Measurements from ENCODE around the gene NFE2L1.
"Not testable (repeated sequence)": the region's sequence is repeated elsewhere in the genome, so short reads cannot be mapped to it uniquely, and the experiment has no call there.

NFE2L1 gene, protein sequence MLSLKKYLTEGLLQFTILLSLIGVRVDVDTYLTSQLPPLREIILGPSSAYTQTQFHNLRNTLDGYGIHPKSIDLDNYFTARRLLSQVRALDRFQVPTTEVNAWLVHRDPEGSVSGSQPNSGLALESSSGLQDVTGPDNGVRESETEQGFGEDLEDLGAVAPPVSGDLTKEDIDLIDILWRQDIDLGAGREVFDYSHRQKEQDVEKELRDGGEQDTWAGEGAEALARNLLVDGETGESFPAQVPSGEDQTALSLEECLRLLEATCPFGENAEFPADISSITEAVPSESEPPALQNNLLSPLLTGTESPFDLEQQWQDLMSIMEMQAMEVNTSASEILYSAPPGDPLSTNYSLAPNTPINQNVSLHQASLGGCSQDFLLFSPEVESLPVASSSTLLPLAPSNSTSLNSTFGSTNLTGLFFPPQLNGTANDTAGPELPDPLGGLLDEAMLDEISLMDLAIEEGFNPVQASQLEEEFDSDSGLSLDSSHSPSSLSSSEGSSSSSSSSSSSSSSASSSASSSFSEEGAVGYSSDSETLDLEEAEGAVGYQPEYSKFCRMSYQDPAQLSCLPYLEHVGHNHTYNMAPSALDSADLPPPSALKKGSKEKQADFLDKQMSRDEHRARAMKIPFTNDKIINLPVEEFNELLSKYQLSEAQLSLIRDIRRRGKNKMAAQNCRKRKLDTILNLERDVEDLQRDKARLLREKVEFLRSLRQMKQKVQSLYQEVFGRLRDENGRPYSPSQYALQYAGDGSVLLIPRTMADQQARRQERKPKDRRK

DNA sequence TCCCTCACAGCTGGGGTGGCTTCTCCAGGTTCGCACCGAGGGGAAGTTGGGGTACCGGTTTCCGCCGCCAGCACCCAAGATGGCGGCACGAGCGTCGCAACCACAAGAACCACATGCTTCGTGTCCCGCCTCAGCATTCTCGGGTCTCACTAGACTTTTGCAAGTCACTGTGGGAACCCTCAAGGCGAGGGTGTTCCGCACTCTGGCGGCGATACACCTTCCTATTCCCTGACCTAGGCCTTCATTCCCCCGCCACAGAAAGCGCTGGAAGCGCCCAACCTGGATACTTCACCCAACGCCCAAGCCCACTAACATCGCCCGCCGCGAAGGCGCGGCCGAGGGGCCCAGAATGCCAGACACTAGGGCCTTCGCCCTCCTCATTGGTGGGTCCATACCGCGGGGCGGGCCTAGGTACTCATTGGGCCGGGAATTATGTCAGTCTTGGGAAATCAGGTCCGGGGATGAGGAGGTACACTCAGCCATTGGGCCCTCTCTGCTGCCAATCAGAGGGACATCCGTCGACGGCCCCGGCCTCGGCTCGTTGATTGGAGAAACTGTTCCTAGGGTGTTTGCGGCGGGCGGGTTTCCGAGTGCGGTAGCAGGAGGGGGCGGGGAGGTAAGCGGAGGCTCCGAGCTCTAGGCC, at the start of gene NFE2L1:
NFE2L1 (plus strand) TSS at position 619 of the 643 bp plus-strand sequence. CDS start 2,760 bp downstream, outside the sequence.
- TF ChIP-seq ZNF274 (IDR thresholded peaks at IDR 0.05; ENCODE audit: low read depth, low read length) = no peak
- peak within 1 kb of the TSS; percentile 100 for H3K4me3 ChIP-seq (ENCODE audit: low read length)

DNA sequence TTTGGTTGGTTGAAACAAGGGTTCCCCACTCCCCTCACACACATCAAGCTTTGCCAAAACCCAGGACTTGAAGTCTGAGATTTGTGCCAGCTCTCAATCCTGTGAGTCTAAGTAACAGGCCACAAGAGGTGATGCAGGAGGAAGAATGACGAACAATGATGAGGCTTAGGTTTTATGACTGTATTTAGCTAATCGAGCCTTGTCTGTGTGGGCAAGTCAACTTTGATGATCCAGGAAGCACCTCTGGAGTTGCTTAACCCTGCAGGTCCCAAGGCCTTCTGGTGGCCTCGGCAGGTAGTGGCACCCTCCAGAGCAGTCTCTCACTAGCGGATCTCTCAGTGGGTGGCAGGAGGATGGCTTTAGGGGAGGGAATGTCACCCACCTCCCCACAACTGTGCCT, 48.6 kb upstream of the NFE2L1 start:
- no peak for TF ChIP-seq ZNF274 (IDR thresholded peaks at IDR 0.05; ENCODE audit: low read depth, low read length)
- no peak overlapping the region for H3K4me3 ChIP-seq (ENCODE audit: low read length)

DNA sequence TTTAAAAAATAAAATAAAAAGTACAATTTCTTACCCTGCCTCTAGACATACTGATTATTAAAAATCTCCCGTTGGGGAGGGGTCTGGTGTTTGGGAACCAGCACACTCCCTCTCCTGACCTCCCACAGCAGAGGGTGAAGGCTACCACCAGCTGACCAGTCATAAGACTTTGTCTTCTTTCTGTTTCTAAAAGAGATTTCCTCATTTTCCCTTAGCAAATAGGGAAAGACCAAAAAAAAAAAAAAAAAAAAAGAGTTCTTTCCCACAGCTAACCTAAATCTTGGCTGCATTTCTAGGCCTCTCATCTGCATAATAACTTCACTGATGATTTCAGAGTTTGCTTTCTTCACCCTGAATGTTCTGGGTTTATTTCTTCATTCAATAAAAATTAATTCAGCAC, 47.0 kb upstream of the NFE2L1 start:
- H3K4me3 ChIP-seq (ENCODE audit: low read length) = no peak overlapping the region
- no peak for TF ChIP-seq ZNF274 (IDR thresholded peaks at IDR 0.05; ENCODE audit: low read depth, low read length)

DNA sequence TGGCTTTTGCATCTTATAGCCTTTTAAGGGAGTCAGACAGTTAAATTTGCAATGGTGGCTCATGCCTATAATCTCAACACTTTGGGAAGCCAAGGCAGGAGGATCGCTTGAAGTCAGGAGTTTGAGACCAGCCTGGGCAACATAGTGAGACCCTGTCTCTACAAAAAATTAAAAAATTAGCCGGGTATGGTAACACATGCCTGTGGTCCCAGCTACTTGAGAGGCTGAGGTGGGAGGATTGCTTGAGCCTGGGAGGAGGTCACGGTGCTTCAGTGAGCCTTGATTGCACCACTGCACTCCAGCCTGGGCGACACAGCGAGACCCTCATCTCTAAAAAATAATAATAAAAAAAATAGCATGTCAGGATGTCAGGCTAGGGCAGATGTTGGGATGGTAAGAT, 46.5 kb upstream of the NFE2L1 start:
- H3K4me3 ChIP-seq (ENCODE audit: low read length) = not testable (repeated sequence)

DNA sequence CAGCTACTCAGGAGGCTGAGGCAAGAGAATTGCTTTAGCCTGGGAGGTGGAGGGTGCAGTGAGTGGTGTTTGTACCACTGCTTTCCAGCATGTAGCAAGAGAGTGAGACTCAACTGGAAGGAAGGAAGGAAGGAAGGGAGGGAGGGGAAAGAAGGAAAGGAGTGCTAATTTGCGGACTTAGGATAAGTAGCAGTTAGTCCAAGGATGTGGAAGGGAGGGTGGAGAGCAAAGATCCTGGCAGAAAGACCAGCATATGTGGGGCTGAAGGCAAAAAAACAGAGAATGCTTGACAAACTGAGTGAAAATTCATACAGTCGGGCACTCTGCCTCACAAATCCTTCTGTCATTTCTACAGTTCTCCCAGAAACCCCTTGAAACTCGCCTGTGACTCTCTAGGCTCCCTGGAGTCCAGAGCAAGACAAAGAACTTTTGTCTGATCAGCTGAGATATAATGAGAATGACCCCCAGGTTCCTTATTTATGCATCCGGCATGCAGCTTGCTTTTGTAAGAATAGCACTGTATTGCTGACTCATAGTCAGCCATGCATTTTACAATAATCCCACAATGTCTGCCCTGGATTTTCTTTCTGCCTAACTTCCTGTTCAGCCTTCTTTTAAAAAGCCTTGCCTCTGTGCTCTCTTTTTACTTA, 45.8 kb upstream of the NFE2L1 start:
- TF ChIP-seq ZNF274 (IDR thresholded peaks at IDR 0.05; ENCODE audit: low read depth, low read length) = no peak
- H3K4me3 ChIP-seq (ENCODE audit: low read length) = no peak overlapping the region

DNA sequence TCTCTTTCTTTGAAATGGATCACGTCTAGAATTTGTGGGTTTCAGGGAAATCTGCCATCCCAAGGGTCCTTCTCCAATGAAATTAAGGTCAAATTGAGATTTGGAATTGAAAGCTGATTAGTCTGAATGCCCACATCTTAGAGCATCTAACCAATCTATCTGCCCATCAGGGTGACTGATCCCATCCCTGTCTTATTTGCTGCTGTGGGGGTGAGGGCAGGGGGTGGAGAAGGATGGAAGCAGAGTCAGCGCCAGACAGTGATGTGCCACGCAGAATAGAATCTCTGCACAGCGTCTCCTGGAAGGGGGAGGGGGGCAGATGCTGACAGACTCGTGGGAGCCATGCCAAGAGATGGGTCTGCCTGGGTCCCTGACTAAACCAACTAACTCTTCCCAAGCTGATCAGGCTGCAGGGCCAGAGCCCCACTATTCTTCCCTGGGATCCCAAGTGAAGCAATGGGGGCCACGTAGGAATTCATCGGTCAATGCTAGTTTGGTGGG, 45.2 kb upstream of the NFE2L1 start:
- TF ChIP-seq ZNF274 (IDR thresholded peaks at IDR 0.05; ENCODE audit: low read depth, low read length) = no peak
- no peak overlapping the region for H3K4me3 ChIP-seq (ENCODE audit: low read length)

DNA sequence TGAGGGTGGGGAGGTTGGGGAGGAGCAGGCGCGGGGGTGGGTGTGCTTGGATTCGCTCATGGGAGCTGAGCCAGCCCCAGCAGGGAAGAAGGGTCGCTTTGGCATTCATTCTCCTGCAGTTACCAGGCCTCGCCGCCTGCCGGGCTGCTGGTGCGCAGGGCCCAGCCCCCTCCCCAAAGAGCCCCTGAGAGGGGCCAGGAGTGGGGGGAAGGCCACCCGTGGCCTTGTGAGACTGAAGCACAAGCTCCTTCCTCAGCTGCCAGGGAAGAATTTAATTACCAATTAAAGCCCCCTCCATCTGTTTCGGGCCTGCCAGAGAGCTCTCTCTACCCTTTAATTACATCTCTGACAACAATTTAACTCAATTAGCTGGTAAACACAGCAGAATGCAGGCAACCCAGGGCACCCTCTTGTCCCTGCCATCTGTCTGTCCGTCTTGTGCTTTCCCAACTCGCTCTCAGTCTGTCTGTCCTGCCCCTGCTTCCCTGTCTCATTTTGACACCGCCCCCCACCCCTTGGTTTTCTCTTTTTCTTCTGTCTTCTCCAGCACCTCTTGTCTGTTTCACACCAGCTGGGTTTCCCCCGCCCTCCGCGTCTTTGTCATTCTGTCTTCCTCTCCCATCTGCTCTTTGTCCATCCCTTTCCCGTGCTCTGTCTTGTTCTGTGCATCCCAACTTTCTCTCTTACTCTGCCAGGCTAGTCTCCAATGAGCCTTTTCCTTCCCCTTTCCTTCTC, 44.6 kb upstream of the NFE2L1 start:
- TF ChIP-seq ZNF274 (IDR thresholded peaks at IDR 0.05; ENCODE audit: low read depth, low read length) = no peak
- H3K4me3 ChIP-seq (ENCODE audit: low read length) = no peak overlapping the region

DNA sequence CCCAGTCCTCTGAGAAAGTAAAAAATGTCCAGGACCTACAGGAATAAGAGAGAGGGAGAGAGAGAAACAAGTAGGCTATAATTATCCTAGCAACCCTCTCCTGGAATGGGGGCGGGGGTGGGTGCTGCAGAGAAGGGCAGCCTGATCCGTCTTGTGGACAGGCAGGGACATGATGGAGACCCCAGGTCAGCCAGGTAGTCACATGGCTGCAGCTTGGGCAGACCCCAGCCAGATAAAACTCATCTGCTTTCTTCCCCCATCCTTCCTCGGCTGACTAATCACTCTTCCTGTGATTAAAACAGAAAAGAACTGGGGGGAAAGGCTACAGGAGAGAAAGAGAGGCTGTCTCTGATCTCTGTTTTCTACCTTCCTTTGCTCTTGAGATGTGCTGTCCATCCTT, 43.2 kb upstream of the NFE2L1 start:
- TF ChIP-seq ZNF274 (IDR thresholded peaks at IDR 0.05; ENCODE audit: low read depth, low read length) = no peak
- H3K4me3 ChIP-seq (ENCODE audit: low read length) = no peak overlapping the region

DNA sequence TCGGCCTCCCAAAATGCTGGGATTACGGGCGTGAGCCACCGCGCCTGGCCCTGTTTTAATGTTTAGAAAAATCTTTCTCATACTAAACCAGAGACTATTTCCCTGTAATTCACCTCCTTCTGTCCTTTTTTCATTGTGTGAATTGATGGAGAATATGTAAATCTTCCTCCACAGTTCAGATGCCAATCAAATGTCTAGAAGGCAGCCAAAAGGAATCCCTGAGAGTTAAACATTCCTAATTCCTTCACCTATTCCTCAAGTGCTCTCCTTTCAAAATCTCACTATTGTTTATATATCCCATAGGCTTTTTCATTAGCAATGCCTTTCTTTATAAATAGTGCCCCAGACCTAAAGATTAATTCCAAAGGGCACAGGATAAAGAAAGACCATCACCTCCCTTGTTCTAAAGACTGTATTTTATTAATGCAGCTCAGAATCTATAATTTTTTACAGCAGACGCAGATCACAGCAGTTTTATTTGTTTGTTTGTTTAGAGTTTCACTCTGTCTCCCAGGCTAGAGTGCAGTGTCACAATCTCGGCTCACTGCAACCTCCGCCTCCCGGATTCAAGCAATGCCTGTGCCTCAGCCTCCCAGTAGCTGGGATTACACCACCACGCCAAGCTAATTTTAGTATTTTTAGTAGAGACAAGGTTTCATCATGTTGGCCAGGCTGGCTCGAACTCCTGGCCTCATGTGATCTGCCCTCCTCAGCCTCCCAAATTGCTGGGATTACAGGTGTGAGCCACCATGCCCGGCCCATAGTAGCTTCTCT, 41.0 kb upstream of the NFE2L1 start:
- TF ChIP-seq ZNF274 (IDR thresholded peaks at IDR 0.05; ENCODE audit: low read depth, low read length) = no peak

DNA sequence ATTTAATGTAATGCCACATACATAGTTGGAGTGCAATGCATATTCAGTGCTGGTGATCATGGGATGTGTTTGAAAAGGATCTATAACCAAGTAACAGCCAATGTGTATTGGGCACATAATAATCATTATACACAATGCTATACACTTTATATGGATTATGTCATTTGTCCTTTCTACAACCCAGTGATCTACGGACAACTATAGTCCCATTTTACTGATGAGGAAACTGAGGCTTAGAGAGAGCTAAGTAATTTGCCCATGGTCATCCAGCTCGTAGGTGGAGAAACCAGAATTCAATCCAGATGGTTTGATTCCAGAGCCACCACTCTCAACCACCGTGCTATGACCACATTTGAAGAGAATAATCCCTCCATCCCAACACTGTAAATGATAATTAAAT, 38.0 kb upstream of the NFE2L1 start:
- TF ChIP-seq ZNF274 (IDR thresholded peaks at IDR 0.05; ENCODE audit: low read depth, low read length) = no peak
- no peak overlapping the region for H3K4me3 ChIP-seq (ENCODE audit: low read length)

More for the DNA sequence above, 41.0 kb upstream of the NFE2L1 start:
- H3K4me3 ChIP-seq (ENCODE audit: low read length) = no peak overlapping the region

DNA sequence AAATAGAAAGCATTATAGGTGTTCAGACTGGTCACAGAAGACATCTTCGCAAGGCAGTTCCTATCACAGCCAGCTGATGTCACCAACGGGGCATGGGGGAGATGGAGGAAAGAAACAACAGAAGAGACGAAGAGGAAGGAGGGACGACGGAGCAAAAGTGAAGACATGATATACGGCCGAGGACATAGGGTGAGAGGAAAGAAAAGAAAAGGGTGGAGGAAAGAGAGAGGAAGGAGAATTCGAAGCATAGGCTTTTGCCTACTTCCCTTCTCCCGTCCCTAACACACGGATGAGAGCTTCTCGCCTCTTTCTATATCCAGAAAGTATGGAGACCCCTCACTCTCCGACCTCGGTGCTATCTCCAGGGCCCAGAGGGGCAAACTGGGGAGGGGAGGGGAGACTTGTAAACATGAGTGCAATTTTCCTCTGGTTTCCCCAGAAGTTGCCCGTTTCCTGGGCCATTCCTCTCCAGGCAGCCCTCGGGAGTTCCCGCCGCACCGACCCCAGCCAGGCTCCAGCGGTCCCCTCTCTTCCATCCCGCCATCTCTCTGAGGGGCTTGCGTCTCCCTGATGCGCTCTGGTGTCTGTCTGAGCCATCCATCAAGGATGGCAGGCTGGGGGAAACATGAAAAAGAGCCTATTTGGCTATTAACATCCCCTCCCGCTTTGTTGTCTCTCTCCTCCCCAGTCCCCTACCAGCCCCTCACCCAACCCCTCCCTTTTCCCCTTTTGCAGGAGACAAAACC, 36.6 kb upstream of the NFE2L1 start:
- no peak for TF ChIP-seq ZNF274 (IDR thresholded peaks at IDR 0.05; ENCODE audit: low read depth, low read length)
- H3K4me3 ChIP-seq (ENCODE audit: low read length) = peak overlapping the region; percentile 31; the same call in 1 of the 2 replicates

DNA sequence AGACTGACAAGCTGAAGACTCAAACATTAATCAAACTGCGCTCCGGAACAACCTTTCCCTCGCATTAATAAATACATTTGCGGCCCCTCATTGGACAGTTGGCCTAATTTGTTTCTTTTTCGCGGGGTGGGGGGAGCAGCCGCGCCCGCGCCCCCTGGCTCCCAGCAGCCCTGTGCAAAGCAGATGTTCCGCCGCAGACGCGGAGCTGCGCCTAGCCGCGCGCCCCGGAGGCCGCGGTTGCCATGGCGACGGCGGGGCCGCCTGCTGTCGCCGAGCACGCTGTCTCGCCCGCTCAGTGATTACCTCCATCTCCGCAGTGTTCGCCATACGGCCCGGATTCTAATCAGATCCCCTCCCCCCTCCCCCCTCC, 36.0 kb upstream of the NFE2L1 start:
- H3K4me3 ChIP-seq (ENCODE audit: low read length) = peak overlapping the region; percentile 31; the same call in 1 of the 2 replicates
- TF ChIP-seq ZNF274 (IDR thresholded peaks at IDR 0.05; ENCODE audit: low read depth, low read length) = no peak
